CD14-positive monocyte (primary cell): ENCODE data around the gene STN1. TPM values are rescaled to one million over a fixed set of nuclear protein-coding genes. Genes with fewer than 3 reads are reported as not detected.

Source experiments
- DNase-seq, 3 donors: peaks; one replicate each; pipeline ENCODE4 v3.0.0-alpha.2; 2011 to 2022
- H2AFZ ChIP-seq: 2 replicates; pipeline ENCODE4 v1.6.0; 2012; ENCODE audit warnings: mild to moderate bottlenecking, low read depth, low read length, inconsistent platforms; ENCODE audit not compliant: insufficient read depth, poor library complexity, severe bottlenecking
- H3K27ac ChIP-seq, 2 donors: 1 replicate in 1 of 2; 2 replicates in 1 of 2; pipeline ENCODE4 v1.5.1; 2012 to 2013; ENCODE audit warnings: low read length in 2 of 2, control low read depth in 1 of 2, inconsistent platforms in 1 of 2, low read depth in 1 of 2, mild to moderate bottlenecking in 1 of 2
- H3K27me3 ChIP-seq, 2 donors: one replicate each; pipeline versions ENCODE4 v1.6.0 to v1.6.1; 2011 to 2013; ENCODE audit warnings: low read length in 2 of 2; ENCODE audit not compliant: control insufficient read depth in 2 of 2, insufficient read depth in 2 of 2
- H3K36me3 ChIP-seq, 2 donors: replicated peaks in 1 of 2; 1 replicate in 1 of 2; 2 replicates in 1 of 2; pipeline versions ENCODE4 v1.5.1 to v1.6.1; 2012 to 2013; ENCODE audit warnings: low read length in 2 of 2, control low read depth in 1 of 2, inconsistent platforms in 1 of 2, mild to moderate bottlenecking in 1 of 2; ENCODE audit not compliant: insufficient read depth in 2 of 2, control insufficient read depth in 1 of 2
- H3K4me1 ChIP-seq, 2 donors: 1 replicate in 1 of 2; 2 replicates in 1 of 2; pipeline versions ENCODE4 v1.5.1 to v1.6.1; 2012 to 2013; ENCODE audit warnings: low read length in 2 of 2, control low read depth in 1 of 2, inconsistent platforms in 1 of 2, mild to moderate bottlenecking in 1 of 2, moderate library complexity in 1 of 2; ENCODE audit not compliant: insufficient read depth in 2 of 2, control insufficient read depth in 1 of 2
- H3K4me2 ChIP-seq: replicated peaks from 2 replicates; pipeline ENCODE3; 2012; ENCODE audit warnings: low read length, moderate library complexity, mild to moderate bottlenecking; ENCODE audit not compliant: poor library complexity, severe bottlenecking; ENCODE audit errors: extremely low read depth
- H3K4me3 ChIP-seq, 3 experiments: fragments of 200-600 bp in 1 of 3; sonication (generic) in 1 of 3; replicated peaks in 1 of 3; 1 replicate in 2 of 3; 2 replicates in 1 of 3; pipeline ENCODE4 v1.5.1; 2011 to 2013; ENCODE audit warnings: low read length in 3 of 3, mild to moderate bottlenecking in 3 of 3, control low read depth in 2 of 3, low read depth in 2 of 3, inconsistent platforms in 1 of 3, moderate library complexity in 1 of 3
- H3K79me2 ChIP-seq: 2 replicates; pipeline ENCODE4 v1.6.0; 2012; ENCODE audit warnings: mild to moderate bottlenecking, control low read depth, inconsistent platforms, low read length, moderate library complexity; ENCODE audit not compliant: insufficient read depth
- H3K9ac ChIP-seq: 2 replicates; pipeline ENCODE4 v1.6.0; 2017; ENCODE audit warnings: low read length, mild to moderate bottlenecking; ENCODE audit not compliant: insufficient read depth, poor library complexity, severe bottlenecking
- H3K9me3 ChIP-seq, 2 donors: replicated peaks in 1 of 2; 1 replicate in 1 of 2; 2 replicates in 1 of 2; pipeline versions ENCODE4 v1.5.1 to v1.6.1; 2012 to 2013; ENCODE audit warnings: low read length in 2 of 2, control low read depth in 1 of 2; ENCODE audit not compliant: control insufficient read depth in 1 of 2, insufficient read depth in 1 of 2
- H4K20me1 ChIP-seq: 2 replicates; pipeline ENCODE4 v1.6.0; 2012; ENCODE audit warnings: mild to moderate bottlenecking, low read length, control low read depth, moderate library complexity; ENCODE audit not compliant: insufficient read depth
- H3K27ac Mint-ChIP-seq, 7 donors: one replicate each; pipeline ENCODE4 v1.8.0; 2020; ENCODE audit warnings: mild to moderate bottlenecking in 7 of 7, mixed read lengths in 7 of 7, moderate library complexity in 6 of 7, inconsistent platforms in 2 of 7
- H3K27me3 Mint-ChIP-seq, 3 donors: one replicate each; pipeline ENCODE4 v1.8.0; 2021 to 2022; ENCODE audit warnings: low read depth in 3 of 3, mild to moderate bottlenecking in 3 of 3, mixed read lengths in 3 of 3, moderate library complexity in 3 of 3, inconsistent platforms in 1 of 3
- H3K36me3 Mint-ChIP-seq, 2 donors: one replicate each; pipeline ENCODE4 v1.8.0; 2020; ENCODE audit warnings: mixed read lengths in 2 of 2, inconsistent platforms in 1 of 2, mild to moderate bottlenecking in 1 of 2
- H3K4me1 Mint-ChIP-seq: one replicate; pipeline ENCODE4 v1.8.0; 2020; ENCODE audit warnings: mild to moderate bottlenecking, mixed read lengths
- H3K4me3 Mint-ChIP-seq, 2 donors: one replicate each; pipeline ENCODE4 v1.8.0; 2020; ENCODE audit warnings: mild to moderate bottlenecking in 2 of 2, mixed read lengths in 2 of 2, moderate library complexity in 1 of 2
- H3K9me3 Mint-ChIP-seq, 7 donors: one replicate each; pipeline ENCODE4 v1.8.0; 2020 to 2022; ENCODE audit warnings: mixed read lengths in 7 of 7, mild to moderate bottlenecking in 6 of 7, moderate library complexity in 6 of 7, inconsistent platforms in 2 of 7
- CTCF ChIP-seq: fragments of 200-600 bp; IDR thresholded peaks from one replicate; pipeline ENCODE4 v1.8.0; 2022; ENCODE audit warnings: antibody characterized with exemption, mild to moderate bottlenecking
- WGBS: methylation state at CpG from one replicate; pipeline ENCODE4 v1.1.5; 2013; ENCODE audit warnings: missing lambda C conversion rate; ENCODE audit not compliant: insufficient coverage; 5-methylcytosine and 5-hydroxymethylcytosine counted together
- intact Hi-C, 2 donors: fragments of 100-400 bp; cut with micrococcal nuclease; formaldehyde crosslinking; loops; one replicate each; pipeline versions ENCODE4 v1.15.0 to v1.15.1; 2023
- polyA plus RNA-seq, 3 donors: library from polyadenylated mRNA; depleted of rRNA in 1 of 3; unstranded in 2 of 3; stranded (reverse) in 1 of 3; fragments of 300-500 nt in 2 of 3; fragments of >200 nt in 1 of 3; fragmentation: Illumina TruSeq in 2 of 3; gene quantifications; 1 replicate in 2 of 3; 2 replicates in 1 of 3; pipeline ENCODE4 v1.2.3, GENCODE V29; 2012 to 2021

STN1 gene
- polyA plus RNA-seq, 3 donors = 19.3 to 37.4 (median 35.9) TPM

GRCh38 chr10:103852189-103852711 is 65.7 kb downstream of the STN1 start:
- intact Hi-C loops = no loop called here
- H3K4me1 Mint-ChIP-seq = peaks cover 46% of the 10 kb centered on the region
- Histone ChIP-seq H3K36me3 (no peaks in the 10 kb centered on the region), H3K4me2 (no peak overlapping the region), H3K4me3 (no peak overlapping the region), H3K79me2 (no peaks in the 10 kb centered on the region), H3K9ac (no peak overlapping the region), H3K4me1 (peaks cover 56 to 60% of the 10 kb centered on the region in 2 donors), H3K27me3 (peaks cover 28 to 31% of the 10 kb centered on the region in 2 donors), H3K9me3 (peaks cover 0 to 14% of the 10 kb centered on the region in 2 donors), H4K20me1 (no peaks in the 10 kb centered on the region), H2AFZ (no peak overlapping the region), H3K27ac (no peak overlapping the region)
- TF ChIP-seq CTCF = no peak
- no peak for DNase-seq
- H3K36me3 Mint-ChIP-seq = peaks cover 0 to 10% of the 10 kb centered on the region in 2 donors
- H3K9me3 Mint-ChIP-seq = peaks cover 0 to 9% (median 3%) of the 10 kb centered on the region in 7 donors
- peaks cover 33 to 53% (median 34%) of the 10 kb centered on the region in 3 donors for H3K27me3 Mint-ChIP-seq
- H3K27ac Mint-ChIP-seq = no peak overlapping the region
- H3K4me3 Mint-ChIP-seq = peak overlapping the region in 1 of 2 donors; percentile 89
- WGBS = 90% methylated on average over 7 of the region's 11 CpGs

- DNase-seq = no peak
- WGBS = 90% methylated on average over 3 of the region's 4 CpGs
- H3K9ac ChIP-seq = no peak overlapping the region
- H4K20me1 ChIP-seq = no peaks in the 10 kb centered on the region
- peaks cover 56 to 57% of the 10 kb centered on the region in 2 donors for H3K4me1 ChIP-seq
- peaks cover 0 to 7% (median 3%) of the 10 kb centered on the region in 7 donors for H3K9me3 Mint-ChIP-seq
- no peak overlapping the region for H3K4me3 Mint-ChIP-seq
- H3K27ac Mint-ChIP-seq = no peak overlapping the region
- no peak overlapping the region for H3K4me2 ChIP-seq
- peaks cover 0 to 3% of the 10 kb centered on the region in 2 donors for H3K36me3 Mint-ChIP-seq
- intact Hi-C loops = no loop called here
- no peak overlapping the region for H3K27ac ChIP-seq
- no peak overlapping the region for H2AFZ ChIP-seq
- no peaks in the 10 kb centered on the region for H3K36me3 ChIP-seq
- TF ChIP-seq CTCF = no peak
- peaks cover 0 to 14% of the 10 kb centered on the region in 2 donors for H3K9me3 ChIP-seq
- peaks cover 25 to 28% of the 10 kb centered on the region in 2 donors for H3K27me3 ChIP-seq
- no peak overlapping the region for H3K4me3 ChIP-seq
- H3K27me3 Mint-ChIP-seq = peaks cover 24 to 44% (median 29%) of the 10 kb centered on the region in 3 donors
- no peaks in the 10 kb centered on the region for H3K79me2 ChIP-seq
- H3K4me1 Mint-ChIP-seq = peaks cover 44% of the 10 kb centered on the region
Measured at GRCh38 chr10:103851261-103851660, 66.7 kb downstream of the STN1 start.
